Keratinocyte (primary cell): ENCODE measurements around the gene MAGEB2. TPM values are rescaled to one million over a fixed set of nuclear protein-coding genes. Genes with fewer than 3 reads are reported as not detected.

Source experiments
- DNase-seq: peaks from one replicate; pipeline ENCODE4 v3.0.0-alpha.2; 2011; ENCODE audit warnings: low read depth, missing footprints, low spot score
- FAIRE-seq: peaks from 2 replicates; lab custom pipeline; 2011; peaks lifted over from hg19 to GRCh38; lab: Jason Lieb, UNC
- H2AFZ ChIP-seq: 2 replicates; pipeline ENCODE4 v1.6.0; 2012; ENCODE audit warnings: low read length, control low read depth, inconsistent platforms; ENCODE audit not compliant: control insufficient read depth
- H3K27ac ChIP-seq: 2 replicates; pipeline ENCODE4 v1.5.1; 2011; ENCODE audit warnings: low read length; ENCODE audit not compliant: control insufficient read depth, insufficient read depth
- H3K27me3 ChIP-seq: 3 replicates; pipeline ENCODE4 v1.6.0; 2011; ENCODE audit warnings: low read length; ENCODE audit not compliant: control insufficient read depth, insufficient read depth; ENCODE audit errors: extremely low read depth
- H3K36me3 ChIP-seq, 2 experiments: 2 replicates in 1 of 2; 3 replicates in 1 of 2; pipeline ENCODE4 v1.5.1; 2011; ENCODE audit warnings: low read length in 2 of 2, mild to moderate bottlenecking in 1 of 2; ENCODE audit not compliant: control insufficient read depth in 2 of 2, insufficient read depth in 2 of 2; ENCODE audit errors: extremely low read depth in 1 of 2
- H3K4me1 ChIP-seq: 3 replicates; pipeline ENCODE4 v1.5.1; 2011; ENCODE audit warnings: low read length; ENCODE audit not compliant: control insufficient read depth, insufficient read depth; ENCODE audit errors: extremely low read depth
- H3K4me2 ChIP-seq: 3 replicates; pipeline ENCODE4 v1.6.0; 2011; ENCODE audit warnings: low read depth, low read length; ENCODE audit not compliant: control insufficient read depth, insufficient read depth; ENCODE audit errors: extremely low read depth
- H3K4me3 ChIP-seq, 3 experiments: fragments of 200-600 bp in 1 of 3; sonication (generic) in 1 of 3; 2 replicates in 2 of 3; 3 replicates in 1 of 3; pipeline ENCODE4 v1.5.1; 2011 to 2016; ENCODE audit warnings: low read length in 3 of 3, mild to moderate bottlenecking in 3 of 3, control low read depth in 2 of 3, inconsistent platforms in 1 of 3, low read depth in 1 of 3, mixed read lengths in 1 of 3, mixed run types in 1 of 3, moderate library complexity in 1 of 3; ENCODE audit not compliant: control insufficient read depth in 2 of 3, insufficient read depth in 2 of 3; ENCODE audit errors: extremely low read depth in 1 of 3
- H3K79me2 ChIP-seq: 2 replicates; pipeline ENCODE4 v1.6.0; 2012; ENCODE audit warnings: low read length; ENCODE audit not compliant: control insufficient read depth, insufficient read depth
- H3K9ac ChIP-seq: 3 replicates; pipeline ENCODE4 v1.6.0; 2011; ENCODE audit warnings: low read length; ENCODE audit not compliant: control insufficient read depth, insufficient read depth; ENCODE audit errors: extremely low read depth
- H3K9me1 ChIP-seq: 3 replicates; pipeline ENCODE4 v1.6.0; 2011; ENCODE audit warnings: low read length; ENCODE audit not compliant: control insufficient read depth, insufficient read depth; ENCODE audit errors: extremely low read depth
- H3K9me3 ChIP-seq: 2 replicates; pipeline ENCODE4 v1.5.1; 2012; ENCODE audit warnings: low read depth, low read length; ENCODE audit not compliant: control insufficient read depth
- H4K20me1 ChIP-seq: 3 replicates; pipeline ENCODE4 v1.6.0; 2011; ENCODE audit warnings: low read length; ENCODE audit not compliant: control insufficient read depth, insufficient read depth; ENCODE audit errors: extremely low read depth
- EZH2 ChIP-seq: IDR thresholded peaks from one replicate; pipeline ENCODE4 v1.6.1; 2012; ENCODE audit warnings: inconsistent platforms, mild to moderate bottlenecking, low read length, moderate library complexity
- dilution Hi-C: fragments of 300-500 bp; cut with MboI; formaldehyde crosslinking; loops from one replicate; pipeline ENCODE4 v1.7.0; 2020; ENCODE audit warnings: low sequenced_read_pairs; ENCODE audit not compliant: extremely low pct_ligation_motif_present
- polyA plus RNA-seq, 5 experiments: library from polyadenylated mRNA; depleted of rRNA in 3 of 5; stranded (reverse) in 3 of 5; stranded (forward) in 1 of 5; unstranded in 1 of 5; fragments of >200 nt; gene quantifications; 1 replicate in 1 of 5; 2 replicates in 3 of 5; 3 replicates in 1 of 5; pipeline versions ENCODE4 v1.2.1 to v1.2.3, GENCODE V29; 2011 to 2012; ENCODE audit warnings: missing spikeins in 2 of 5, low read depth in 1 of 5, low replicate concordance in 1 of 5
- TF ChIP-seq, protein P1 (sequence below), 3 experiments: IDR thresholded peaks in 1 of 3; conservative IDR thresholded peaks in 1 of 3; optimal IDR thresholded peaks in 1 of 3; 2 replicates in 2 of 3; 3 replicates in 1 of 3; pipeline versions ENCODE3 to v1.5.1; 2011; ENCODE audit warnings: low read length in 3 of 3, mild to moderate bottlenecking in 3 of 3, moderate library complexity in 2 of 3, control low read depth in 1 of 3, inconsistent platforms in 1 of 3; ENCODE audit not compliant: insufficient read depth in 2 of 3; ENCODE audit errors: extremely low read depth in 1 of 3

The MAGEB2 gene
- polyA plus RNA-seq, 1 donor (not counting 4 experiments of a cell fraction or from before 2014, with no cell fraction given): not detected

DNA sequence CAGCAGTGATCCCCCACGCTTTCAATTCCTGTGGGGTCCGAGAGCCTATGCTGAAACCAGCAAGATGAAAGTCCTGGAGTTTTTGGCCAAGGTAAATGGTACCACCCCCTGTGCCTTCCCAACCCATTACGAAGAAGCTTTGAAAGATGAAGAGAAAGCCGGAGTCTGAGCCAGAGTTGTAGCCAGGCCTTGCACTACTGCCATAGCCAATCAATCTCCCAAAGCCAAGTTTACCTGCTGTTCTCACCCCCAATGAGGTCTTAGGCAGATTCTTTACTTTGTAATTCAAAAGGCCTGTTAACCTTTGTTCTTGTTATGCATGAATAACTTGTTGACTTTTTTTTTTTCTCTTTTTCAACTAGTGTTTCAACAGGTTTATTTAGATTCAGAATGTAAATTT is 4.0 kb downstream of the MAGEB2 start:
- dilution Hi-C loops: no loop called here
- Histone ChIP-seq H3K27ac (no peak overlapping the region), H3K9me3 (peaks cover 2% of the 10 kb centered on the region), H3K27me3 (no peaks in the 10 kb centered on the region), H4K20me1 (no peaks in the 10 kb centered on the region), H3K79me2 (no peaks in the 10 kb centered on the region), H2AFZ (no peak overlapping the region), H3K9me1 (no peaks in the 10 kb centered on the region), H3K4me3 (no peak overlapping the region), H3K4me2 (no peak overlapping the region), H3K36me3 (no peaks in the 10 kb centered on the region), H3K9ac (no peak overlapping the region), H3K4me1 (no peaks in the 10 kb centered on the region)
- DNase-seq (no peak), FAIRE-seq (no peak)
- TF ChIP-seq, protein P1, sequence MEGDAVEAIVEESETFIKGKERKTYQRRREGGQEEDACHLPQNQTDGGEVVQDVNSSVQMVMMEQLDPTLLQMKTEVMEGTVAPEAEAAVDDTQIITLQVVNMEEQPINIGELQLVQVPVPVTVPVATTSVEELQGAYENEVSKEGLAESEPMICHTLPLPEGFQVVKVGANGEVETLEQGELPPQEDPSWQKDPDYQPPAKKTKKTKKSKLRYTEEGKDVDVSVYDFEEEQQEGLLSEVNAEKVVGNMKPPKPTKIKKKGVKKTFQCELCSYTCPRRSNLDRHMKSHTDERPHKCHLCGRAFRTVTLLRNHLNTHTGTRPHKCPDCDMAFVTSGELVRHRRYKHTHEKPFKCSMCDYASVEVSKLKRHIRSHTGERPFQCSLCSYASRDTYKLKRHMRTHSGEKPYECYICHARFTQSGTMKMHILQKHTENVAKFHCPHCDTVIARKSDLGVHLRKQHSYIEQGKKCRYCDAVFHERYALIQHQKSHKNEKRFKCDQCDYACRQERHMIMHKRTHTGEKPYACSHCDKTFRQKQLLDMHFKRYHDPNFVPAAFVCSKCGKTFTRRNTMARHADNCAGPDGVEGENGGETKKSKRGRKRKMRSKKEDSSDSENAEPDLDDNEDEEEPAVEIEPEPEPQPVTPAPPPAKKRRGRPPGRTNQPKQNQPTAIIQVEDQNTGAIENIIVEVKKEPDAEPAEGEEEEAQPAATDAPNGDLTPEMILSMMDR (optimal IDR thresholded peaks at IDR 0.05 in 1 of 3, IDR thresholded peaks at IDR 0.05 in 1 of 3, conservative IDR thresholded peaks at IDR 0.05 in 1 of 3; ENCODE audit: extremely low read depth in 1 of 3, insufficient read depth in 2 of 3, low read length in 3 of 3): no peak
- TF ChIP-seq EZH2: no peak

DNA sequence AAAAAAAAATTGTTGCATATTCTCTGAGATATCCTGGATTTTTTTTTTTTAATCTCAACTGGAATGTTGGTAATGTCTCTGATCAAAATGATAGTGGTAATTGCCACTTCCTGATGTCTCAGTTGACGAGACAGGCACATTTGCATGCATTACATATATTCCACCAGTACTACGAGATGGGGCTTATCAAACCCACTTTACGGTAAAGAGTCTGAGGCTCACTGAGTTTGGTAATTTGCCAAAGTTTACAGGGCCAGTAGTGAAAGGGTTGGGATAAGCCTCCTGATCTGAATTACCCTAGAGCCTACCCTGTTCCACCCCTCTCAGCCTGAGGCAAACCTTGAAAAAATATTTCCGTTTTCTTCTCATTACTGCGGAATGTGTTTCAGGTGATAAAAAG is 5.3 kb downstream of the MAGEB2 start:
- DNase-seq (no peak), FAIRE-seq (no peak)
- Histone ChIP-seq H3K27ac (no peak overlapping the region), H3K4me2 (no peak overlapping the region), H3K9me1 (no peaks in the 10 kb centered on the region), H3K79me2 (no peaks in the 10 kb centered on the region), H3K4me3 (no peak overlapping the region), H2AFZ (no peak overlapping the region), H3K27me3 (no peaks in the 10 kb centered on the region), H3K9me3 (peaks cover 2% of the 10 kb centered on the region), H3K9ac (no peak overlapping the region), H3K36me3 (no peaks in the 10 kb centered on the region), H3K4me1 (no peaks in the 10 kb centered on the region), H4K20me1 (no peaks in the 10 kb centered on the region)
- TF ChIP-seq, protein P1 (optimal IDR thresholded peaks at IDR 0.05 in 1 of 3, IDR thresholded peaks at IDR 0.05 in 1 of 3, conservative IDR thresholded peaks at IDR 0.05 in 1 of 3; ENCODE audit: extremely low read depth in 1 of 3, insufficient read depth in 2 of 3, low read length in 3 of 3): no peak
- TF ChIP-seq EZH2: no peak
- dilution Hi-C loops: no loop called here
